WTC11 (cell line): Measurements from ENCODE around the gene LCE6A. TPM values are rescaled to one million over a fixed set of nuclear protein-coding genes. Genes with fewer than 3 reads are reported as not detected.

Source experiments
- ATAC-seq: fragments of 200-7000 bp; cut with Tn5 transposase; 2 replicates; pipeline ENCODE4 v1.10.0; 2021; ENCODE audit warnings: mild to moderate bottlenecking, moderate library complexity
- CTCF ChIA-PET: fragments of 300-600 bp; sonication (Branson Sonifier 250); formaldehyde crosslinking; loops from one replicate; lab custom pipeline; 2021; ENCODE audit warnings: antibody characterized with exemption; lab: Charles Lee
- POLR2A ChIA-PET: fragments of 350-600 bp; sonication (Branson Sonifier 250); formaldehyde crosslinking; loops from one replicate; lab custom pipeline; 2021; ENCODE audit warnings: antibody characterized with exemption; lab: Charles Lee
- DNase-seq: peaks from one replicate; pipeline ENCODE4 v3.0.0; 2021; ENCODE audit warnings: low spot score
- H3K27ac Mint-ChIP-seq: 2 replicates; pipeline ENCODE4 v1.8.0; 2021; ENCODE audit warnings: mixed read lengths
- H3K27me3 Mint-ChIP-seq: 2 replicates; pipeline ENCODE4 v1.8.0; 2021; ENCODE audit warnings: low read depth, mild to moderate bottlenecking, moderate library complexity, mixed read lengths
- H3K36me3 Mint-ChIP-seq: 2 replicates; pipeline ENCODE4 v1.8.0; 2021; ENCODE audit warnings: mixed read lengths
- H3K4me1 Mint-ChIP-seq: 2 replicates; pipeline ENCODE4 v1.8.0; 2022; ENCODE audit warnings: mixed read lengths
- H3K4me3 Mint-ChIP-seq: 2 replicates; pipeline ENCODE4 v1.8.0; 2021; ENCODE audit warnings: mild to moderate bottlenecking, moderate library complexity, mixed read lengths
- H3K9me3 Mint-ChIP-seq: 2 replicates; pipeline ENCODE4 v1.8.0; 2021; ENCODE audit warnings: mixed read lengths
- AFF4 ChIP-seq: sonication (generic); formaldehyde crosslinking; IDR thresholded peaks from 2 replicates; pipeline ENCODE4 v1.8.1; 2023; ENCODE audit warnings: mild to moderate bottlenecking, missing genetic modification reagents, borderline replicate concordance
- ATF1 ChIP-seq: sonication (generic); formaldehyde crosslinking; IDR thresholded peaks from 2 replicates; pipeline ENCODE4 v1.8.1; 2023; ENCODE audit warnings: mild to moderate bottlenecking, moderate library complexity, missing genetic modification reagents
- ELF4 ChIP-seq: sonication (generic); formaldehyde crosslinking; IDR thresholded peaks from 2 replicates; pipeline ENCODE4 v1.8.1; 2022; ENCODE audit warnings: low read depth, mild to moderate bottlenecking, moderate library complexity, missing genetic modification reagents
- FOXJ3 ChIP-seq: sonication (generic); formaldehyde crosslinking; IDR thresholded peaks from 2 replicates; pipeline ENCODE4 v1.9.0; 2021; ENCODE audit warnings: missing genetic modification reagents, mild to moderate bottlenecking, borderline replicate concordance
- HMGA2 ChIP-seq: fragments of 250-450 bp; sonication (Bioruptor Pico); IDR thresholded peaks from 2 replicates; pipeline ENCODE4 v1.4.0; 2021; ENCODE audit warnings: mild to moderate bottlenecking, moderate library complexity
- MLX ChIP-seq: sonication (generic); formaldehyde crosslinking; IDR thresholded peaks from 2 replicates; pipeline ENCODE4 v1.8.1; 2023; ENCODE audit warnings: mild to moderate bottlenecking, missing genetic modification reagents, moderate library complexity
- NR2C2 ChIP-seq: sonication (generic); formaldehyde crosslinking; IDR thresholded peaks from 2 replicates; pipeline ENCODE4 v1.8.0; 2022; ENCODE audit warnings: mild to moderate bottlenecking, missing genetic modification reagents
- ZBTB21 ChIP-seq: sonication (generic); formaldehyde crosslinking; IDR thresholded peaks from 2 replicates; pipeline ENCODE4 v1.8.1; 2023; ENCODE audit warnings: mild to moderate bottlenecking, missing genetic modification reagents, borderline replicate concordance
- ZBTB43 ChIP-seq: sonication (generic); formaldehyde crosslinking; IDR thresholded peaks from 2 replicates; pipeline ENCODE4 v1.8.1; 2023; ENCODE audit warnings: mild to moderate bottlenecking, missing genetic modification reagents
- ZNF263 ChIP-seq: sonication (generic); formaldehyde crosslinking; IDR thresholded peaks from 2 replicates; pipeline ENCODE4 v1.8.1; 2022; ENCODE audit warnings: low read depth, mild to moderate bottlenecking, moderate library complexity, missing genetic modification reagents
- ZNF396 ChIP-seq: fragments of 250-450 bp; sonication (Bioruptor Pico); IDR thresholded peaks from 2 replicates; pipeline ENCODE4 v1.8.0; 2021; ENCODE audit warnings: mild to moderate bottlenecking, moderate library complexity, borderline replicate concordance
- ZNF425 ChIP-seq: fragments of 250-450 bp; sonication (Bioruptor Pico); conservative IDR thresholded peaks from 2 replicates; pipeline ENCODE4 v1.9.0; 2021; ENCODE audit warnings: mild to moderate bottlenecking
- ZNF532 ChIP-seq: fragments of 250-450 bp; sonication (Bioruptor Pico); IDR thresholded peaks from 2 replicates; pipeline ENCODE4 v1.9.0; 2021; ENCODE audit warnings: mild to moderate bottlenecking, borderline replicate concordance
- total RNA-seq: library from RNA; stranded (reverse); gene quantifications from 3 replicates; pipeline ENCODE4 v1.2.3, GENCODE V29; 2021
- TF ChIP-seq, protein P1 (sequence below): fragments of 250-450 bp; sonication (Bioruptor Pico); IDR thresholded peaks from 2 replicates; pipeline ENCODE4 v1.9.0; 2021; ENCODE audit warnings: mild to moderate bottlenecking
- TF ChIP-seq, protein P2 (sequence below): sonication (generic); formaldehyde crosslinking; IDR thresholded peaks from 2 replicates; pipeline ENCODE4 v1.8.0; 2022; ENCODE audit warnings: mild to moderate bottlenecking, missing genetic modification reagents

The LCE6A gene
- total RNA-seq, 1 experiment from 2014 or later: not detected

DNA sequence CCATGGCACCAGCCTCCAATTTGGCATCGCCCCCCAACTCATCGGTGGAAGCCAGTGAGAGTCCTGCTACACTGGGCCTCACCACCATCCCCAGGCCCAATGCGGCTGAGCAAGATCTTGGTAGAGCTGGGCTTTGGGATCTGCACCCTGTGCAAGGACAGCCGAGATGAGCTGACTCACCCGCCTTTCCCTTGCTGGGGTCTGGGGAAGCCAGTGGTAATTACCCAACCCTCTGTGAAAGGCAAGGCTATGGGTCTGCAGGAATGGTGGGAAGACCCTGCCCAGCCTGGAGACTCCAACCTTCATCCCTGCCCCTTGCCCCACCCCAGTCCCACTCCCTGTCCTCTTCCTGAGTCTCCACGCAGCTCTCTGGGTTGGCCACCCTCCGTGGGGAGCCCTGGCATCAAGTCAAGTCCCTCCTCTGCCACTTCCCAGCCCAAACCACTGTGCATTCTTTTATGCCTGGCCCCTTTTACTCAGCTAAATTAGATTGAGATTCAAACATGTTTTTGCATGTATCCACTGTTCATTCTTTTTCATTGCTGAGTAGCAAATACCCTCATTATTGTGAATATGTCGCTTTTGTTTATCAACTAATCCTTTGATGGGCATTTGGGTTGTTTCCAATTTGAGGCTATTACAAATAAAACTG, 44.2 kb downstream of the LCE6A start:
- Mint-ChIP-seq H3K36me3 (peaks cover 3% of the 10 kb centered on the region; the same call in 1 of the 2 replicates), H3K27me3 (no peaks in the 10 kb centered on the region), H3K4me3 (no peak overlapping the region), H3K27ac (no peak overlapping the region), H3K9me3 (peaks cover 30% of the 10 kb centered on the region), H3K4me1 (no peaks in the 10 kb centered on the region)
- DNase-seq (no peak), ATAC-seq (no peak)
- CTCF ChIA-PET: interaction anchor here (0.8 to 2.4 kb wide), 3 partner anchors 9 to 306 kb away, joined by 3 to 8 read pairs (median 8); partner anchors contain the start of gene SMCP
- TF ChIP-seq ZBTB21 (CRISPR knock-in tag) (no peak), ZNF263 (CRISPR knock-in tag) (no peak), AFF4 (CRISPR knock-in tag) (no peak), ZNF396 (CRISPR knock-in tag) (no peak), FOXJ3 (CRISPR knock-in tag) (no peak), ZNF532 (CRISPR knock-in tag) (no peak), NR2C2 (CRISPR knock-in tag) (no peak), MLX (CRISPR knock-in tag) (no peak), ATF1 (CRISPR knock-in tag) (no peak), ZBTB43 (CRISPR knock-in tag) (no peak), HMGA2 (CRISPR knock-in tag) (no peak), ZNF425 (CRISPR knock-in tag) (no peak), ELF4 (CRISPR knock-in tag) (no peak)
- TF ChIP-seq, protein P1, sequence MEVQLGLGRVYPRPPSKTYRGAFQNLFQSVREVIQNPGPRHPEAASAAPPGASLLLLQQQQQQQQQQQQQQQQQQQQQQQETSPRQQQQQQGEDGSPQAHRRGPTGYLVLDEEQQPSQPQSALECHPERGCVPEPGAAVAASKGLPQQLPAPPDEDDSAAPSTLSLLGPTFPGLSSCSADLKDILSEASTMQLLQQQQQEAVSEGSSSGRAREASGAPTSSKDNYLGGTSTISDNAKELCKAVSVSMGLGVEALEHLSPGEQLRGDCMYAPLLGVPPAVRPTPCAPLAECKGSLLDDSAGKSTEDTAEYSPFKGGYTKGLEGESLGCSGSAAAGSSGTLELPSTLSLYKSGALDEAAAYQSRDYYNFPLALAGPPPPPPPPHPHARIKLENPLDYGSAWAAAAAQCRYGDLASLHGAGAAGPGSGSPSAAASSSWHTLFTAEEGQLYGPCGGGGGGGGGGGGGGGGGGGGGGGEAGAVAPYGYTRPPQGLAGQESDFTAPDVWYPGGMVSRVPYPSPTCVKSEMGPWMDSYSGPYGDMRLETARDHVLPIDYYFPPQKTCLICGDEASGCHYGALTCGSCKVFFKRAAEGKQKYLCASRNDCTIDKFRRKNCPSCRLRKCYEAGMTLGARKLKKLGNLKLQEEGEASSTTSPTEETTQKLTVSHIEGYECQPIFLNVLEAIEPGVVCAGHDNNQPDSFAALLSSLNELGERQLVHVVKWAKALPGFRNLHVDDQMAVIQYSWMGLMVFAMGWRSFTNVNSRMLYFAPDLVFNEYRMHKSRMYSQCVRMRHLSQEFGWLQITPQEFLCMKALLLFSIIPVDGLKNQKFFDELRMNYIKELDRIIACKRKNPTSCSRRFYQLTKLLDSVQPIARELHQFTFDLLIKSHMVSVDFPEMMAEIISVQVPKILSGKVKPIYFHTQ (CRISPR knock-in tag): no peak
- TF ChIP-seq, protein P2, sequence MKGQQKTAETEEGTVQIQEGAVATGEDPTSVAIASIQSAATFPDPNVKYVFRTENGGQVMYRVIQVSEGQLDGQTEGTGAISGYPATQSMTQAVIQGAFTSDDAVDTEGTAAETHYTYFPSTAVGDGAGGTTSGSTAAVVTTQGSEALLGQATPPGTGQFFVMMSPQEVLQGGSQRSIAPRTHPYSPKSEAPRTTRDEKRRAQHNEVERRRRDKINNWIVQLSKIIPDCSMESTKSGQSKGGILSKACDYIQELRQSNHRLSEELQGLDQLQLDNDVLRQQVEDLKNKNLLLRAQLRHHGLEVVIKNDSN: no peak
- POLR2A ChIA-PET: no interaction called here
